Measurements from ENCODE around the gene CLIP1.

The CLIP1 gene

GRCh38 chr12:122354958-122355641, 67.4 kb downstream of the CLIP1 start:
- DNase-seq, result no peak

- DNase-seq, result no peak
Observed at GRCh38 chr12:122352394-122352793, 70.1 kb downstream of the CLIP1 start.

GRCh38 chr12:122350141-122350848, 72.2 kb downstream of the CLIP1 start:
- DNase-seq, result no peak

- DNase-seq, result no peak
Observed at GRCh38 chr12:122349078-122349477, 73.4 kb downstream of the CLIP1 start.

GRCh38 chr12:122348505-122348904, 74.0 kb downstream of the CLIP1 start:
- DNase-seq, result no peak

GRCh38 chr12:122346054-122346453, 76.4 kb downstream of the CLIP1 start:
- no peak for DNase-seq

- no peak for DNase-seq
Observed at GRCh38 chr12:122345042-122345441, 77.4 kb downstream of the CLIP1 start.

GRCh38 chr12:122336015-122336946, 86.2 kb downstream of the CLIP1 start:
- peak; percentile 17 for DNase-seq

- DNase-seq, result no peak
Observed at GRCh38 chr12:122333142-122334087, 89.1 kb downstream of the CLIP1 start.

- no peak for DNase-seq
Observed at GRCh38 chr12:122327494-122328385, 94.7 kb downstream of the CLIP1 start.

GRCh38 chr12:122327014-122327413, 95.5 kb downstream of the CLIP1 start:
- no peak for DNase-seq

- DNase-seq, result no peak
Observed at GRCh38 chr12:122326586-122326985, 95.9 kb downstream of the CLIP1 start.

- DNase-seq, result no peak
Observed at GRCh38 chr12:122323311-122324019, 99.0 kb downstream of the CLIP1 start.

- no peak for DNase-seq
Observed at GRCh38 chr12:122322501-122322900, 100.0 kb downstream of the CLIP1 start.

- DNase-seq, result no peak
Observed at GRCh38 chr12:122318607-122319605, 103.6 kb downstream of the CLIP1 start.

GRCh38 chr12:122312926-122313325, 109.5 kb downstream of the CLIP1 start:
- DNase-seq, result no peak

GRCh38 chr12:122311696-122312095, 110.8 kb downstream of the CLIP1 start:
- no peak for DNase-seq

- DNase-seq, result no peak
Observed at GRCh38 chr12:122310626-122311333, 111.7 kb downstream of the CLIP1 start.
